Islet of Langerhans (tissue), 1 donor: ENCODE data around the gene NPDC1.

ENCODE experiments used
- FAIRE-seq: peaks from one replicate; lab custom pipeline; 2011; peaks lifted over from hg19 to GRCh38; lab: Jason Lieb, UNC

The NPDC1 gene, protein sequence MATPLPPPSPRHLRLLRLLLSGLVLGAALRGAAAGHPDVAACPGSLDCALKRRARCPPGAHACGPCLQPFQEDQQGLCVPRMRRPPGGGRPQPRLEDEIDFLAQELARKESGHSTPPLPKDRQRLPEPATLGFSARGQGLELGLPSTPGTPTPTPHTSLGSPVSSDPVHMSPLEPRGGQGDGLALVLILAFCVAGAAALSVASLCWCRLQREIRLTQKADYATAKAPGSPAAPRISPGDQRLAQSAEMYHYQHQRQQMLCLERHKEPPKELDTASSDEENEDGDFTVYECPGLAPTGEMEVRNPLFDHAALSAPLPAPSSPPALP

DNA sequence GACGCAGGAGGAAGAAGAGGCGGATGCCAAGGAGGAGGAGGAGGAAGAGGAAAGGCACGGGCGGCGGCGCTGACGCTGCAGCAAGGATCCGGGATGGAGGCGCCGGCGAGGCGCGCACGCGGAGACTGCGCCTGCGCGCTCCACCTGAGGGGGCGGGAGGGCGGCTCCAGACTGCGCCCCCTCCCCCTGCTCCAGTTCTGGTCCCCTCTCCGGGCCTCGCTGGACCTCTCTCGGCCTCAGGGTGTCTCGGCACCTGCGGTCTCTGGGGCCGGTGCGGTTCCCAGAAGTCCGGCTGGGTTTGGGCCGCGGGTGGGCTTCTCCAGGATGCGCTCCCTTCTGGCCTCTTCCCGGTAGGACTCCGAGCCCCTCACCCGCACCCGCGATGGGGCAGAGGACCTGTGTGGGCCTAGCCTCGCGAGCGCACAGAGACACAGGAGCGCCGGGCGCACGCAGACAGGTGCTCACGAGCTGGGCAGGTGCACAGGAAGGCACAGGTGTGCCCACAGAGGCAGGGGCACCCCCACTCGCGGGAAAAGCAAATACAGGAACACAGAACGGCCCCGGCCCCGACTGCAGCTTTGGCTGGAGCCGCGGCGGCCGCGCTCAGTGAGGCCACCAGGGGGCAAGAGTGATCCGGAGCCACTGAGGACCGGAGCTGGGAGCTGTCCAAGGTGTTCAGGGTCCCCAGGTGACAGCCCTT is at the start of gene NPDC1:
TSS of gene NPDC1 (minus strand) at position 90 of the 700 bp plus-strand sequence. CDS start 188 bp downstream, outside the sequence.
- no peak for FAIRE-seq

- FAIRE-seq = no peak
Measured at GRCh38 chr9:137089232-137089947, 43.4 kb upstream of the NPDC1 start.

DNA sequence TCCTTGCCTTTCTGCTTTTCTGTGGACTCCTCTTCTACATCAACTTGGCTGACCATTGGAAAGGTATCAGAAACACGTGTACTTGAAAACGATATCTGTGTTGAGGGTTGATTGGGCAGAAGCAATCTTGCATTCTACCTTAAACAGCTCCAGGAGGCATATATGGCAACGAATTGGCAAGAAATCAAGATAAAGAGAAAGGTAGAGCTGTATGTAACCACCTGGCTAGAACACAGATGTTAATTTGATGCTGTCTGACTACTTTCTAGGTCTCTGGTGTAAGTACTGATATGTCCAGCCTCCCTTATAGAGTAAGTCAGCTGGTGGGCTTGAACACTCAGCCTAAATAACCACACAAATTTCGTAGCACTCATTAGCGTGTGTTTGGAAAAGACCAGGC is 42.1 kb upstream of the NPDC1 start:
- no peak for FAIRE-seq

DNA sequence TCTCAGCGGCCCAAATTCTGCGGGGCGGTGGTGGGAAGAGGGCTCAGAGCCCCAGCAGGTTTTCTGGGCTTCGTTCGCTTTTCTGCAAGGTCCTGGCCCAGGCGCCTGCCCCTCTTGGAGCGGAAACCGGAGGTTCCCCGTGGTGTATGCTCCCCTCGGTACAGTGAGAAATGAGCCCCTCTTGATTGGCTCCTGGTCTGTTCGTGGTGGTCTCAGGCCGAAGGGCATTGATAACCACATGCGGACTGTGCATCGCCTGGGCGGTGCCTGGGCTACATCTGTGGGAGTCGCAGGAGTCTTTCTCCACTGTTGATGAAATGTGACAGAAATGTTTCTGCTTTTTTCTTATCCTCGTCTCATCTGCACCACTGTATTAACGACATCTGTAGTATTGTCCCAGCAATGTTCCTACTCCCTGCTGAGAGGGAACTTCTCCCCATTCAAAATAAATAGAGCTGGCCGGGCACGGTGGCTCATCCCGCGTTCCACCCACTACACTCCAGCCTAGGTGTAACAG is 41.5 kb upstream of the NPDC1 start:
- no peak for FAIRE-seq

DNA sequence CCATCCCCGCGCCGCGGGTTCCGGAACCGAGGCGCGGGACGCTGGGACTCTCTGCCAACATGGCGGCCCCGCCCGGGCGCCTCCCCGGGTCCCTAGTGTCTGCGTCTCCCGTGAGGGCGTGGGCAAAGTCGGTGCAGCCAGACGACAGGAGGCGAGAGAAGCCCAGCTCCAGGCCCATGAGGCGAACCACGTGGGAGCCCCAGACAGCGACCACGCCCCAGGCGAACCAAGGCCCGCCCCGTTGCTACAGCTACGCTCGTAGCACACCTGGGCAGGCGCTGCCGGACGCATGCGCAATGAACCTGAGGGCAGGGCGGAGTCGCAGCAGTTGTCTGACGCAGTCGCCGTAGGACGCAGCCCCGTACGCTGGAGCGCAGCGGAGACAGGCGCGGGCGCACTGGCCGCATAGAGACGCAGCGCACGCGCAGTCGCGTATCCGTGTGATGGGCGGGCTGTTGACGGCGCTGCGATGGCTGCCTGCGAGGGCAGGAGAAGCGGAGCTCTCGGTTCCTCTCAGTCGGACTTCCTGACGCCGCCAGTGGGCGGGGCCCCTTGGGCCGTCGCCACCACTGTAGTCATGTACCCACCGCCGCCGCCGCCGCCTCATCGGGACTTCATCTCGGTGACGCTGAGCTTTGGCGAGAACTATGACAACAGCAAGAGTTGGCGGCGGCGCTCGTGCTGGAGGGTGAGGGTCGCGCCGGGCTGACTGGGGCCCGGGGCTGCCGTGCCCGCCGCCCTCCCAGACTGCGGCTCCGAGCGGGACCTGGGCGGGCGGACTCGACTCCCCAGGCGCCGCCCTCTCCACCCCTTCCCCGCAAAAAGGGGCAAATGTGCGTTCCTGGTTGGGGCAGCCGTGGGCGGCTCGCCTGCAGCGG is 40.8 kb upstream of the NPDC1 start, which contains the start of gene MAN1B1:
TSS of gene MAN1B1 (plus strand) at position 455 of the 878 bp plus-strand sequence. CDS start at position 470, 15 bp downstream.
- peak; percentile 30 for FAIRE-seq

- FAIRE-seq = no peak
Measured at GRCh38 chr9:137085920-137086530, 40.0 kb upstream of the NPDC1 start.

GRCh38 chr9:137084526-137084925 is 38.5 kb upstream of the NPDC1 start:
- FAIRE-seq = no peak

DNA sequence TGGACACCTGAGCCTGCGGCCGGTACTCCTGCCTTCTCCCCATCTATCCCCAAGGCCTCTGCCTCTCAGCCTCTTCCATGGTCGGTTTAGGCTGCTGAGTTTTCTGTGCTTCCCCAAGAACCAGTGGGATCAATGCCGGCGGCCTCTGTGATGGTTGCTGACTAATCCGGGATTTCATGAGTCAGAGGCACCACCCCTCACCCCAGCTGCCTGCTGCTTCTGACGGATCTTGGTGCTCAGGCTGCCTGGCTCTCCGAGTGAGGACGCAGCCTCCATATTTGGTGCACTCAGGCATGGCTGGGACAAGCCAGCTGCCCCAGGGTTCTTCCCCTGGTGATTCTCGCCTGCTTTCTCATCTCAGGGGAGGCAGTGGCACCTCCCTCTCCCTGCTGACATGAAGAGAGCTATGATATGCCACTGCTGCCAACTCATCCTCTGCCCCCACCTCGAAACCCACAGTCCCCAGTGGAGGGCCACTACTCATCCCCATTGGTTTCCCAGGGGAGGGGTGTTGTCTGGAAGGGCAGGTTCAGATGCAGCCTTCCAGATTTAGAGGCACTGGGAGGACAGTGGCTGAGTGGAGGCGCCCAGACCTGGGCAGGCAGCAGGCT is 37.5 kb upstream of the NPDC1 start:
- FAIRE-seq = no peak

GRCh38 chr9:137082925-137083290 is 36.9 kb upstream of the NPDC1 start:
- FAIRE-seq = no peak

- FAIRE-seq = no peak
Measured at GRCh38 chr9:137082222-137082924, 36.4 kb upstream of the NPDC1 start.

DNA sequence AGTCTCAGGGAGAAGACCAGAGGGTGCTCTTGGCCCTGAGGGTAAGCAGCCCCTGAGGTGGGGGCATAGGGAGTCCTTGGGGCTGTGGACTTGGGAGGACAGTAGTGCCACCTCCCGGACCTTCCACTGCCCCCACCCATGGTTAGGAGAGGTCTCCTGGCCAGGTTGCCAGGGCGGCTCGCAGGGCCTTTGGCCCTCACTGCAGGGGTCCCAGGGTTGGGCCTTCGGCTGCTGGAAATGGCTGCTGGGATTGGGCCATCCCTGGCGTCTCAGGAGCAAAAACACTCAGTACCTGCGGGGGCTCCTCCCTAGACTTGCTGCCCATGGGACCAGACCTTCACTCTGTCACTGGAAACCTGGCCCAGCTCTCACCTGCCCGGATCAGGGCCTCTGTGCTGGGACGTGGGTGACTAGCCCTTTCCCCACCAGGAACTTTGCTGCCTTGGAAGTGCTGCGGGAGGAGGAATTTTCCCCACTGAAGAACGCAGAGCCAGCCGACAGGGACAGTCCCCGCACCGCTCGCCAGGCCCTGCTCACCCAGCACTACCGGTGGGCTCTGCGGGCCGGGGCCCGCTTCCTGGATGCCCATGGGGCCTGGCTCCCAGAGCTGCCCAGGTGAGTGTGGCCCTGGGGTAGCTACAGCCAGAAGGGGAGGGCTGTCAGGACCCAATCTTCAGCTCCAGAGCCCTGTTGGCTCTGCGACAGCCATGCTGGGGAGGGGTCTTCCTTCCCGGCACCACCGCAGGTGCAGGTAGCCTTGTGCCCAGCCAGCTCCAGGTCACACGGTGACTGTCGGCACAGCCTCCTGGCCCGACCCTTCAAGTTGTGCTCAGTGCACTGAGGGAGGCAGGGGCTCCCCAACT is 34.5 kb upstream of the NPDC1 start:
- no peak for FAIRE-seq

- no peak for FAIRE-seq
Measured at GRCh38 chr9:137079401-137079787, 33.4 kb upstream of the NPDC1 start.

- no peak for FAIRE-seq
Measured at GRCh38 chr9:137078701-137079400, 32.9 kb upstream of the NPDC1 start.

DNA sequence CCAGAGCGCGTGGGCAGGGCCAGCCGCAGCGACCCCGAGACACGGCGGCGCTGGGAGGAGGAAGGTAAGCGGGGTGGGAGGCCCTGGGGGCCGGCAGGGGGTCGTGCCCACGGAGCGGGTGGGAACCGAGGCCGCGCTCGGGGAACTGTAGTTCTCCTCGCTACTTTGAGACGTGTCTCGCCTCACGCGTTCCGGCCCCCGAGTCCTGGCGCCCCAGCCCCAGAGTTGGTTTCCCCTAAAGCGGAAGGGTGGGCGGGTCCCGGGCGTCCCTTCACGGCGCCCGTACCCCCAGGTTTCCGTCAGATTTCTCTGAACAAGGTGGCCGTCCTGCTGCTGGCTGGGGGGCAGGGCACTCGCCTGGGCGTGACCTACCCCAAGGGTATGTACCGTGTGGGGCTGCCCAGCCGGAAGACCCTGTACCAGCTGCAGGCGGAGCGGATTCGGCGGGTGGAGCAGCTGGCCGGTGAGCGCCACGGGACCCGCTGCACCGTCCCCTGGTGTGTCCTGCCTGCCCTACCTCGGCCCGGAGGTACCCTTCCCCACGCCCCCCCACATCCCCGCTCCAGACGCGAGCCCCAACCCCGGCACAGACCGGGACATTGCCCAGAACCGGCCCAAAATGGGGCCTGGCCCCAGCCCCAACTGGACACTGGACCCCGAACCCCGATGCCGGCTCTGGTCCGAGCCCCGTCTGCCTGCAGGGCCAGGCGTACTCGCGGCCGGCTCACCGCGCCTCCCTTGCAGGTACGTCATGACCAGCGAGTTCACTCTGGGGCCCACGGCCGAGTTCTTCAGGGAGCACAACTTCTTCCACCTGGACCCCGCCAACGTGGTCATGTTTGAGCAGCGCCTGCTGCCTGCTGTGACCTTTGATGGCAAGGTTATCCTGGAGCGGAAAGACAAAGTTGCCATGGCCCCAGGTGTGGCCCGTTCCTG is 32.0 kb upstream of the NPDC1 start:
- no peak for FAIRE-seq

- no peak for FAIRE-seq
Measured at GRCh38 chr9:137077010-137077747, 31.2 kb upstream of the NPDC1 start, which contains the start of gene UAP1L1. Gene UAP1L1, plus strand, starts transcription at chr9:137077517. Its CDS starts 16 bp downstream, at chr9:137077533.

GRCh38 chr9:137076636-137077009 is 30.6 kb upstream of the NPDC1 start:
- FAIRE-seq = no peak

DNA sequence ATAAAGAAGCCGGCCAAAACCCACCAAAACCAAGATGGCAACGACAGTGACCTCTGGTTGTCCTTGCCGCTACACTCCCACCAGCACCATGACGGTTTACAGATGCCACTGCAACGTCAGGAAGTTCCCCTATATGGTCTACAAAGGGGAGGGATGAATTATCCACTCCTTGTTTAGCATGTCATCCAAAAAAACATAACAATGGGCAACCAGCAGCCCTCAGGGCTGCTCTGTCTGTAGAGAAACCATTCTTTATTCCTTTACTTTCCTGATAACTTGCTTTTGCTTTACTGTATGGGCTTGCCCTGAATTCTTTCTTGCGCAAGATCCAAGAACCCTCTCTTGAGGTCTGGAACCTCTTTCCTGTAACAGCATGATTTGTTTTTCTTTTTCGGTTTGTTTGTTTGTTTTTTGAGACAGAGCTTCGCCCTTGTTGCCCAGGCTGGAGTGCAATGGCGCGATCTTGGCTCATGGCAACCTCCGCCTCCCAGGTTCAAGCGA is 29.3 kb upstream of the NPDC1 start:
- no peak for FAIRE-seq
